Effector memory CD4-positive, alpha-beta T cell (primary cell): ENCODE results near the gene NKX3-2.

Experiments
- DNase-seq, 3 donors: peaks; one replicate each; pipeline ENCODE4 v3.0.0-alpha.2; 2020
- H3K27ac ChIP-seq: 2 replicates; pipeline ENCODE4 v1.7.0; 2013; ENCODE audit warnings: mild to moderate bottlenecking, low read length, moderate library complexity; ENCODE audit not compliant: insufficient read depth, poor library complexity, severe bottlenecking
- H3K27me3 ChIP-seq: replicated peaks from 2 replicates; pipeline ENCODE4 v1.7.0; 2013; ENCODE audit warnings: mild to moderate bottlenecking, low read length; ENCODE audit not compliant: insufficient read depth, control insufficient read depth, poor library complexity, severe bottlenecking
- H3K36me3 ChIP-seq: 2 replicates; pipeline ENCODE4 v1.7.0; 2013; ENCODE audit warnings: mild to moderate bottlenecking, low read length, moderate library complexity; ENCODE audit not compliant: control insufficient read depth, insufficient read depth
- H3K4me1 ChIP-seq: 2 replicates; pipeline ENCODE4 v1.7.0; 2013; ENCODE audit warnings: low read length, mild to moderate bottlenecking; ENCODE audit not compliant: control insufficient read depth, insufficient read depth, poor library complexity, severe bottlenecking
- H3K4me3 ChIP-seq: 2 replicates; pipeline ENCODE4 v1.7.0; 2013; ENCODE audit warnings: low read length, low read depth, mild to moderate bottlenecking; ENCODE audit not compliant: insufficient read depth, poor library complexity, severe bottlenecking
- H3K9me3 ChIP-seq: 2 replicates; pipeline ENCODE4 v1.7.0; 2013; ENCODE audit warnings: mild to moderate bottlenecking, low read length, moderate library complexity; ENCODE audit not compliant: control insufficient read depth

NKX3-2 gene

GRCh38 chr4:13546142-13546940 lies 2.0 kb upstream of the NKX3-2 start:
- no peak for DNase-seq
- H3K4me3 ChIP-seq, result peak overlapping the region; percentile 59
- no peak overlapping the region for H3K27ac ChIP-seq
- no peaks in the 10 kb centered on the region for H3K36me3 ChIP-seq
- peaks cover 53% of the 10 kb centered on the region for H3K4me1 ChIP-seq
- H3K9me3 ChIP-seq, result peaks cover 4% of the 10 kb centered on the region
- peaks cover 82% of the 10 kb centered on the region for H3K27me3 ChIP-seq

DNA sequence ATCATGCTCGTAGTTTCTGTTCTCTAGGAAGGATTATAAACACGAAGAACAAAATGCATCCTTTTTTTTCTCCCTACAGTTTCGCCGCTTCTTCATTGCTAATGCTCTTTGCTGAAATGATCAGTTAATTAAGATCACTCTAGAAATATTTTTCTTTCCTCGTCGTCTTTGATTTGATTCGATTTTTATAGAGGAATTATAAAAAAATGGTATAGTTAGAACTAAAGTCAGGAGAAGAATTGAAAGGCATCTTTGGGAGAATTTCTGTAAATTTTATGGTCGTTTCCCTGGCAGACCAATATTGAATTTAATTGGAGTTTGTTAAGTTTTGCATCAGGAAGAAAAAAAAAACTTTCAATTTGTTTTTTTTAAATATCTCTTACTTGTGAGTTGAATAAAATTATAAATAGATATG lies 1.1 kb upstream of the NKX3-2 start:
- H3K27ac ChIP-seq, result no peak overlapping the region
- H3K27me3 ChIP-seq, result peaks cover 91% of the 10 kb centered on the region
- peaks cover 4% of the 10 kb centered on the region for H3K9me3 ChIP-seq
- H3K36me3 ChIP-seq, result no peaks in the 10 kb centered on the region
- peaks cover 53% of the 10 kb centered on the region for H3K4me1 ChIP-seq
- no peak for DNase-seq
- H3K4me3 ChIP-seq, result peak overlapping the region; percentile 48

- Histone ChIP-seq H3K9me3 (peaks cover 4% of the 10 kb centered on the region), H3K27me3 (peaks cover 96% of the 10 kb centered on the region), H3K4me1 (peaks cover 53% of the 10 kb centered on the region), H3K27ac (no peak overlapping the region), H3K4me3 (peak overlapping the region; percentile 48), H3K36me3 (no peaks in the 10 kb centered on the region)
- no peak for DNase-seq
These were observed 492 bp upstream of the NKX3-2 start for GRCh38 chr4:13544606-13545393.

DNA sequence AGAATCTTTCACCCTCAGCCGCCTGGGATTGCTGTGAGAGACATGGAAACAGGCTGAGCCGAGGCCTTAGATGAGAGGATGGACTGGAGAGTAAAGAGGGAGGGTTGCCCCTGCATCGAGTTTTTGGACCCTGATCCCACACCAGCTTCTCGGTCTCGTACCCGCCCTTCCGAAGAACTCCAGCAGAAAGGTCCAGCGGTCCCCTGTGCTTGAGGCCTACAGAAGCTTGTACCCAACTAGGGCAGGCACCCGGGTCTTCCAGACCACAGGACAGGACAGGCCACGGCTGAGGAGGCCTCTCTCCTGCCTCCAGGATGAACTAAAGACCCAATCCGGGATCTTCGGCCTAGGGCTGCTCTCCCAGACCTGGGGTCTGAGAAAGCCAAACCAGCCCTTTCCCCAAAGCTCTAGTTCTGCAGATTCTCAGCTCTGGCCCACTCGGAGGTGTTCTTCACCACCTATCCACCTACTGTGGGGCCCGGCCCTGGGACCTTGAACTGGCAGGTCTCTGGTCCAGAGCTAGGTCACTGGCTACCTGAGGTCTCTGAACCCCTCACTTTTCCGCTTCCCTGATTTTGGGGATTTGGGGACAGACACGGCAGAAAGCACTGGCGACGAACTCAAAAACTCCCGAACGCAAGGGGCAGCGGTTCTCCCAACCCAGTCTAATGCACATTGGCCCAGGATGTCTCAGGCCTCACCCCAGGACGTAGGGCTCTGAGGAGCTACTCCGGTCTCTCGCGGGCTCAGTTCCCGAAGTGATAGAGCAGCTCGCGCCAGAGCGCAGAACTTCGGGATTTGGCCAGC lies 1.1 kb downstream of the NKX3-2 start:
- H3K36me3 ChIP-seq, result no peaks in the 10 kb centered on the region
- H3K4me3 ChIP-seq, result peak overlapping the region; percentile 48
- peaks cover 47% of the 10 kb centered on the region for H3K4me1 ChIP-seq
- no peak overlapping the region for H3K27ac ChIP-seq
- H3K27me3 ChIP-seq, result peaks cover 97% of the 10 kb centered on the region
- DNase-seq, result no peak
- H3K9me3 ChIP-seq, result peaks cover 4% of the 10 kb centered on the region

GRCh38 chr4:13542577-13543031 lies 1.7 kb downstream of the NKX3-2 start:
- Histone ChIP-seq H3K36me3 (no peaks in the 10 kb centered on the region), H3K9me3 (peaks cover 8% of the 10 kb centered on the region), H3K27ac (no peak overlapping the region), H3K27me3 (peaks cover 99% of the 10 kb centered on the region), H3K4me1 (peaks cover 44% of the 10 kb centered on the region), H3K4me3 (peak overlapping the region; percentile 27)
- no peak for DNase-seq

DNA sequence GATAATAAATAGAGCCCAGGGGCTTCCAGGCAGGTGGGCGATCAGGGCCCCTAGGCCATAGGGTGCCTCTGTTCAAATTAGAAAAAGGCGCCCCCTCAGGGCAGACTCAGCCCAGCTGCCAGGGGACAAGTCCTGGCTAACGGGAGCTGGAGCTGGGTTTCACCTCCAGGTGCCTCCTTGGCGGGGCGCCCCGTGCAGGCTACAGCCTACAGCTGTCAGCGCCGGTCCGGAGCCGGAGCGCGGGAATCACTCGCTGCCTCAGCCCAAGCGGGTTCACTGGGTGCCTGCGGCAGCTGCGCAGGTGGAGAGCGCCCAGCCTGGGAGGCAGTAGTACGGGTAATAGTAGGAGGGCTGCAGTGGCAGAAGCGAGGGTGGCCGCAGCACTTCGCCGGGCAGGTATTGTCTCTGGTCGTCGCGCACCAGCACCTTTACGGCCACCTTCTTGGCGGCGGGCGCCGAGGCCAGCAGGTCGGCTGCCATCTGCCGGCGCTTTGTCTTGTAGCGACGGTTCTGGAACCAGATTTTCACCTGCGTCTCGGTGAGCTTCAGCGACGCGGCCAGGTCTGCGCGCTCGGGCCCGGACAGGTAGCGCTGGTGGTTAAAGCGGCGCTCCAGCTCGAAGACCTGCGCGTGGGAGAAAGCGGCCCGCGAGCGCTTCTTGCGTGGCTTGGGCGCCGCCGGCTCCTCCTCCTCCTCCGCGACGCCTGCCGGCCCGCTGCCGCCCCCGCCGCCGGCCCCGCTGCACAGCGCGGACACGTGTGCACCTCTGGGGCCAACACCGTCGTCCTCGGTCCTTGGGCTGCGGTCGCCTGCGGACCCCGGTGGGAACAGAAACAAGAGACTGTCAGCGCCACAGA lies 2.4 kb downstream of the NKX3-2 start:
- Histone ChIP-seq H3K27me3 (peaks cover 98% of the 10 kb centered on the region), H3K4me1 (peaks cover 37% of the 10 kb centered on the region), H3K4me3 (peak overlapping the region; percentile 27), H3K36me3 (no peaks in the 10 kb centered on the region), H3K9me3 (peaks cover 15% of the 10 kb centered on the region), H3K27ac (no peak overlapping the region)
- no peak for DNase-seq

DNA sequence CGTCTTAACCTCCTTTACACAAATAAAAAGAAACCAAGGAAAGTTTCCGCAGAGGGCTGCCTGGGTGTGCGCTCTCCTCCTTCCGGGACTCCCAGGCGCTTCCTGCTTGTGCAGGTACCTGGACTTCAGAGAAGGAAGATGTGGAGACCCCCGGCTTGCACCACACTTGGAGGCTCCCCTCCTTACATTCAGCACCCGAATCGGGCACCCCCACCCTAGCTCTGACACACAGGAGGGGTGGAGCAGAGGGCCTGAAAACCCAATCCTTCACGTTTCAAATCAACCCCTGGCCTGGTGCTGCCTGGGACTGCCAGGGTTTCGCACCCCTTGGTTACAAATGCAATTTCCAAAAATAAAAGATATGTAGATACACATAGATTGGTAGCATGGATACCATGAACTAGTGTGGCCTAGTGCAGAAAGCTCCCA lies 3.1 kb downstream of the NKX3-2 start:
- H3K4me3 ChIP-seq, result no peak overlapping the region
- H3K27me3 ChIP-seq, result peaks cover 98% of the 10 kb centered on the region
- peaks cover 33% of the 10 kb centered on the region for H3K4me1 ChIP-seq

GRCh38 chr4:13540446-13541175 lies 3.7 kb downstream of the NKX3-2 start:
- no peak for DNase-seq
- peaks cover 18% of the 10 kb centered on the region for H3K9me3 ChIP-seq
- no peak overlapping the region for H3K4me3 ChIP-seq
- peaks cover 33% of the 10 kb centered on the region for H3K4me1 ChIP-seq
- H3K36me3 ChIP-seq, result no peaks in the 10 kb centered on the region
- peaks cover 98% of the 10 kb centered on the region for H3K27me3 ChIP-seq
- no peak overlapping the region for H3K27ac ChIP-seq

More for the DNA sequence above, 3.1 kb downstream of the NKX3-2 start:
- Histone ChIP-seq H3K36me3 (no peaks in the 10 kb centered on the region), H3K27ac (no peak overlapping the region), H3K9me3 (peaks cover 19% of the 10 kb centered on the region)
- no peak for DNase-seq
